ENCODE measurements around the gene ASIC4.

Gene ASIC4

DNA sequence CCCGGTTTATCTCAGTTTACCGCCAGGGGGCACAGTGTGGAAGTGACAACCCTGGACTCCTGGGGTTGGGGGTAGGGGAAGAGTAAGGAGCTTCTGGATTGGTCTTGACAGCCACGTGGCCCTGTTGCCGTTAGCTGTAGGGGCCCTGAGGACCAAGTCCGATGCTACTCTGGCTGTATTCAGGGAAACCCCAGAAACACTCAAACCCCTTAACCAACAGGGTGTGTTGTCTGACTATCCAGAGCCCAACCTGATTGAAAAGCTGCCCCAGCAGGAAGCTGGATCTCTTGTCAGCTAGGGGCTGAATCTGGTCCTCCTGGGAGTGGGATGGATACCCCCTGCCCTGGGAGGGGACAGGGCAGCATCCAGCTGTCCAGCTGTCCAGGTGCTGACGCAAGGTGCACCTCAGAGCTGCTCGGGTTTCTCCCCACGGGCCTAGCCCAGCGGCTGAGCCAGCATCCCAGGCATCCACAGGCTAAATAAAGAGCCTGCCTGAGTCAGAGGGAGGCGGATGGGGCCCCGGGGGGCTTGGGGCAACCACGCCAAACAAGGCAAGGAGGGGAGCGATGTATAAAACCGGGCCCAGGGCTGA lies 18.7 kb upstream of the ASIC4 start:
- TF ChIP-seq, protein P1, sequence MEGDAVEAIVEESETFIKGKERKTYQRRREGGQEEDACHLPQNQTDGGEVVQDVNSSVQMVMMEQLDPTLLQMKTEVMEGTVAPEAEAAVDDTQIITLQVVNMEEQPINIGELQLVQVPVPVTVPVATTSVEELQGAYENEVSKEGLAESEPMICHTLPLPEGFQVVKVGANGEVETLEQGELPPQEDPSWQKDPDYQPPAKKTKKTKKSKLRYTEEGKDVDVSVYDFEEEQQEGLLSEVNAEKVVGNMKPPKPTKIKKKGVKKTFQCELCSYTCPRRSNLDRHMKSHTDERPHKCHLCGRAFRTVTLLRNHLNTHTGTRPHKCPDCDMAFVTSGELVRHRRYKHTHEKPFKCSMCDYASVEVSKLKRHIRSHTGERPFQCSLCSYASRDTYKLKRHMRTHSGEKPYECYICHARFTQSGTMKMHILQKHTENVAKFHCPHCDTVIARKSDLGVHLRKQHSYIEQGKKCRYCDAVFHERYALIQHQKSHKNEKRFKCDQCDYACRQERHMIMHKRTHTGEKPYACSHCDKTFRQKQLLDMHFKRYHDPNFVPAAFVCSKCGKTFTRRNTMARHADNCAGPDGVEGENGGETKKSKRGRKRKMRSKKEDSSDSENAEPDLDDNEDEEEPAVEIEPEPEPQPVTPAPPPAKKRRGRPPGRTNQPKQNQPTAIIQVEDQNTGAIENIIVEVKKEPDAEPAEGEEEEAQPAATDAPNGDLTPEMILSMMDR (IDR thresholded peaks at IDR 0.05; ENCODE audit: low read depth, low read length), result peak; percentile 59
- DNase-seq (ENCODE audit: extremely low read depth, low read depth), result peak; percentile 36

DNA sequence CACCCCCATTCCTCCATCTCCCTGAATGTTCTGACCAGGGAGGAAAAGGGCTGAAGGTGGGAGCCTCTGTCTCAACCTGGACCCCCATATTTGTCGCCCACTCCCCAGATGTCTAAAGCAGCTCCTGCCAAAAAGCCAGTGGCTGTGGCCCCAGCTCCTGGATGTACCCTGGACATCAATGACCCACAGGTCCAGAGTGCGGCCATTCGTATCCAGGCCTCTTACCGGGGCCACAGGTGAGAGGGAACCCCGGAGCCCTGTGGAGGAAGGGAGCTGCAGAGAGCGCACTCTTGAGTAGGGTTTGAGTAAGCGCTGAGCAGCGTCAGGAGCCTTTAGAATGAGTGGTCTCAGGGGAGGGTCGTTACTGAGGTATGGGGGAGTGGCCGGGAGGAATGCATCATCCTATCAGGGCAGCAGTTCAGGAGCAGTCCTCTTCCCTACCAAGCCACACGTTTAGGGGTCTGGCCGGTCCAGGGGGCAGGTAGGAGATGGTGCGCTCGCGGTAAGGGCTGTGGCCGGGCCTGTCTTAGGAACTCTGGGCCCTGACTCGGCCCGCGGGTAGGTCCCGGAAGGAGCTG lies 17.9 kb upstream of the ASIC4 start:
- no peak for DNase-seq (ENCODE audit: extremely low read depth, low read depth)
- TF ChIP-seq, protein P1 (IDR thresholded peaks at IDR 0.05; ENCODE audit: low read depth, low read length), result no peak

DNA sequence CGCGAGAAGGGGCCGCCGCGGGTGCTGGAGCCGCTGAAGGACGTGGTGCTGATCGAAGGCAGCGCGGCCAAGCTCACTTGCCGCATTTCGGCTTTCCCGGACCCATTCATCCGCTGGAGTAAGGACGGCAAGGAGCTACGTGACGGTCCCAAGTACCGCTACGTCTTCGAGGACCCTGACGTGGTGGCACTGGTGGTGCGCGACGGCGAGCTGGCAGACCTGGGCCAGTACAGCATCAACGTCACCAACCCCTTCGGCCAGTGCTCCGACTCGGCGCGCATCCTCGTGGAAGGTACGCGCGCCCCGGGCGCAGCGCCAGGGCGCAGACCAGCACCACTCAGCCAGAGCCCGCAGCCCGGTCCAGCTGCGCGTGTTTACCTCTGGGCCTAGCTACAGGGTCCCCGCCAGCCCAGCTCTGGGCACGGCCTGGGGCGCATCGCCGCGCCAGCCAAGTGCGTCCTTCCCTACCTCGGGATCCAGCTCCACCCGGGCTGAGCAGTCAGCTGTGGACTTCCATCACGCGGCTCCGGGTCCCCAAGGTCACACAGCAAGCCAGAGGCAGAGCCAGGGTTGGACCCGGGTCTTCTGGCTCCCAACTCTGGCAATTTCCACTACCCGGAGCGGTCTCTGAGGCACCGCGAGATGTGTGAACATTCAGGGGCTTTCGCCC lies 17.3 kb upstream of the ASIC4 start:
- DNase-seq (ENCODE audit: extremely low read depth, low read depth), result no peak
- TF ChIP-seq, protein P1 (IDR thresholded peaks at IDR 0.05; ENCODE audit: low read depth, low read length), result no peak

DNA sequence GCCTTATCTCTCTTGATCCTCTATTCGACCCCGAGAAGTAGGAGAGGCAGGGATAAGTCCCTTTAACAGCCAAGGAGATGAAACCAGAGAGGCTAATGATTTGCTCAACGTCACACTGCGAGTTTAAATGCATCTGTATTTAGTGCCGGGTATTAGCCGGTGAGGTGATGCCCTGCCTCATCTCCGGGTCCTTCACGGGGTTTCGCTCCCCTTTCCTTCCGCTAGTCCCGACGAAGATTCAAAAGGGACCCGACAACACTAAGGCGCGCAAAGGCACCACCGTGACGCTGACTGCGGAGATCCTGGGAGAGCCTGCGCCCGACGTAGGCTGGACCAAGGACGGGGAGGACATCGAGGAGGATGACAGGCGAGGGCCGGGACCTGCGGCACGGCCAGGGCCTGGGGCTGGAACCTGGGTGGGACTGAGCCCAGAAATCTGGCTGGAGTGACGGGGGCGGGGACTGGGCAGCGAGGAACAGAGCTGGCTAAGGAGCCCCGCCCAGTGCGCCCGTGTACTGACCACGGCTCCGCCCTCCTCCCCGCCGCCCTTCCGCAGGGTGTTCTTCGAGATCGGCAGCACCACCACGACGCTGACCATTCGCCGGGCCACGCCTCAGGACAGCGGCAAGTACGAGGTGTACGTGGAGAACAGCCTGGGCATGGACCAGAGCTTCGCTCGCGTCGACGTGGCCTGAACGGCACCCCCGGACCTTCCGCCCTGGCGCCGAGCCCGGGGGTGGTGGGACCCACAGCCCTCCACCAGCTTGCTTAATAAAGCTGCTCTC lies 16.6 kb upstream of the ASIC4 start:
- TF ChIP-seq, protein P1 (IDR thresholded peaks at IDR 0.05; ENCODE audit: low read depth, low read length), result no peak
- DNase-seq (ENCODE audit: extremely low read depth, low read depth), result peak; percentile 51

DNA sequence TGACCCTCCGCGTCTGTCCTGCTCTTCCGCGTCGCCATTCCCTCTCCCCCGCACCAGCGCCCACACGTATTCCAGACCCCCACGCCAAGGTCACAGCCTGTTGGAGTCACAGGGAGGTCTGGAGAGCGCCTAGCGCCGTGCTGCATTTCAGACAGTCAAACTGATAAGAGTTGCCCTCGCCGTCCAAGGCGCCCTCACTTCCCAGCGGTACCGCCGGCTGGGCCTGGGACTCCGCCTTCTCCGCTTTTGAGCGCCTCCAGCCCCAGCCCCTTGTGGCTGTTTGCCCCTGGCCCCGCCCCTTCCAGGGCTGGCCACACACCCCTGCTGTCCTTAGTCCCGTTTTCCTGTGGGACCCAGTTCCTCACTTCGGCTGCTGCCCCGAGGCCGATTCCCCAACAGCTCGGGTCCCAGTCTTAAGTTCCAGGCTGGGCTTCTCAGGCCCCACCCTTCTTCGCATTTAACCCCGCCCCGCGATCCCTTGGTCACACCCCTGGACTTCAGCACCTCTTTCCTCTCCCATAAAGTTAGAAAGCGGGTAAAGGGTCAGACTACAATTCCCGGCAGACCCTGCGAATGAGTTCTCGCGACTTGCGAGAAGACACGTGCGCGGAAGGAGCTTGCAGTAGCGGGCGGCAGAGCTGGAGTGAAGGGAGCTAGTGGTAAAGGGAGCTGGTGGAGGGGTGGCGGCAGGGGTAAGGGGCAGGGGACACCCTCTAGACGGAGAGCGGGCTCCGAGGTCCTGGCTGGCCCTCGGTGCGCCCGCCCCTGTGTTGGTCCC lies 15.8 kb upstream of the ASIC4 start, which contains the start of gene GMPPA:
Gene GMPPA (plus strand): TSS at position 612 of the 778 bp plus-strand sequence. CDS start 1,085 bp downstream, outside the sequence.
- peak; percentile 96 for DNase-seq (ENCODE audit: extremely low read depth, low read depth)
- TF ChIP-seq, protein P1 (IDR thresholded peaks at IDR 0.05; ENCODE audit: low read depth, low read length), result no peak; the same call in 1 of the 2 replicates

DNA sequence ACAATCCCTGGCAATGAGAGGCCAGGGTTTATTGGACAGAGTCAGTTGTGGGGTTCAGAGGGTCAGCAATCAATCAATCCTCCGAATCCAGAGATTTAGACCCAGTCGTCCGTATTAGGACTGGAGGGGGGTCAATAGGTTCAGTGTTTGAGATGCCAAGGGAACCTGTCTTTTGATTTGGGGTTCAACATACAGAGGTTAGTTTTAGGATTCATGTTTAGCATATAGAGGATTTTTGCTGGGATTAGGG lies 15.3 kb upstream of the ASIC4 start:
- TF ChIP-seq, protein P1 (IDR thresholded peaks at IDR 0.05; ENCODE audit: low read depth, low read length), result no peak
- DNase-seq (ENCODE audit: extremely low read depth, low read depth), result no peak

Measured in AG09319 (cell line).